Retinal pigment epithelial cell (primary cell): ENCODE data around the gene SEMA3C.

Source experiments
- DNase-seq: peaks from one replicate; pipeline ENCODE4 v3.0.0-alpha.2; 2010; ENCODE audit warnings: low read depth
- H3K4me3 ChIP-seq: 2 replicates; pipeline ENCODE4 v1.5.1; 2011; ENCODE audit warnings: mild to moderate bottlenecking, low read length, control low read depth, moderate library complexity
- CTCF ChIP-seq: conservative IDR thresholded peaks from 2 replicates; pipeline ENCODE4 v1.5.1; 2011; ENCODE audit warnings: low read depth, low read length, control low read depth, inconsistent platforms

The SEMA3C gene

GRCh38 chr7:80766724-80767123 is 152.1 kb downstream of the SEMA3C start:
- H3K4me3 ChIP-seq = no peak overlapping the region
- no peak for DNase-seq
- TF ChIP-seq CTCF = no peak

GRCh38 chr7:80764132-80764531 is 154.7 kb downstream of the SEMA3C start:
- no peak for DNase-seq
- no peak for TF ChIP-seq CTCF
- H3K4me3 ChIP-seq = no peak overlapping the region

GRCh38 chr7:80763704-80764103 is 155.1 kb downstream of the SEMA3C start:
- no peak overlapping the region for H3K4me3 ChIP-seq
- no peak for DNase-seq
- TF ChIP-seq CTCF = no peak

- no peak for TF ChIP-seq CTCF
- no peak for DNase-seq
- no peak overlapping the region for H3K4me3 ChIP-seq
Observed at GRCh38 chr7:80763289-80763688, 155.6 kb downstream of the SEMA3C start.

GRCh38 chr7:80760292-80760691 is 158.6 kb downstream of the SEMA3C start:
- no peak overlapping the region for H3K4me3 ChIP-seq
- no peak for TF ChIP-seq CTCF
- no peak for DNase-seq

- TF ChIP-seq CTCF = no peak
- H3K4me3 ChIP-seq = no peak overlapping the region
- no peak for DNase-seq
Observed at GRCh38 chr7:80752954-80753690, 165.7 kb downstream of the SEMA3C start.

GRCh38 chr7:80749270-80749669 is 169.6 kb downstream of the SEMA3C start:
- H3K4me3 ChIP-seq = no peak overlapping the region
- TF ChIP-seq CTCF = no peak
- no peak for DNase-seq
